ENCODE data around the gene ABCA8. TPM values are rescaled to one million over a fixed set of nuclear protein-coding genes. Genes with fewer than 3 reads are reported as not detected.
"Not testable (repeated sequence)": the region's sequence is repeated elsewhere in the genome, so short reads cannot be mapped to it uniquely, and the experiment has no call there.

ABCA8 gene
- total RNA-seq, 1 donor from 2014 or later, result not detected

DNA sequence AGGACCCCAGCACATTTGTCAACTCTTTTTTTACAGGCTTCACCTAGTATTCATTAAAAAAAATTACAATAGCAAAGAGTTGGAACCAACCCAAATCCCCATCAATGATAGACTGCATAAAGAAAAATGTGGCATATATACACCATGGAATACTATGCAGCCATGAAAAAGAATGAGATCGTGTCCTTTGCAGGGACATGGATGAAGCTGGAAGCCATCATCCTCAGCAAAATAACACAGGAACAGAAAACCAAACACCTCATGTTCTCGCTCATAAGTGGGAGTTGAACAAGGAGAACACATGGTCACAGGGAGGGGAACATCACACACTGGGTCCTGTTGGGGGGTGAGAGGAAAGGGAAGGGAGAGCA lies 11.4 kb downstream of the ABCA8 start:
- intact Hi-C loops (cut with micrococcal nuclease), result not testable (repeated sequence)

DNA sequence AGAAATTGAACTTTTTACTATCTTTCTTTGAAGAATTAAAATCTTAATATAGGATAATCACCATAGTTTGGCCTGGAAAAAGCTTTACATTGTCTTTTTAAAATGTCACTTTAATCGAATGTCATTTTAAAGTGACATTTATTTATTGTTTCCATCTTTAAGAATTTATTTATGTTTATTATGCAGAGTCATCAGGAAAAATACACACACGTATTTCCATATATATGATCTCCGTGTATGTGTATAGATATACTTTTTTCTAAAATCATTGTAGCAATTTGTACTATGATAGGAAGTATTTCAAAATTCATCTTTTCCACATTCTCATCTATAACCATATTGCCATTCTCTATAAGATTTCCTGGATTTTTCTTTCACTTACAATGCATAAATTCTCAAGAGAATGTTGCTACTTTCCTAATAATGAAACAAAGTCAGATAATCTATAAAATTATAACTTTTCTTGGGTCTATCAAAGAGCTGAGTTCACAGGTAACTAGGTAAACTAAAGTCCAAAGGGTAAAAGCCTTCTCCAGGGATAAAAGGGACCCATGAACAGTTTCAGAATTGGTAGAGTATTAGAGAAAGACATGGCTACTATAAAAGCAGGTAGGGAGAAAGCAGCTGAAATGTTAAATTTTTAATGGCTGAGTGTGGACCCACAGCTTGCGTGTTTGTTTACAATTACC lies 11.9 kb downstream of the ABCA8 start:
- intact Hi-C loops (cut with micrococcal nuclease), result no loop called here

DNA sequence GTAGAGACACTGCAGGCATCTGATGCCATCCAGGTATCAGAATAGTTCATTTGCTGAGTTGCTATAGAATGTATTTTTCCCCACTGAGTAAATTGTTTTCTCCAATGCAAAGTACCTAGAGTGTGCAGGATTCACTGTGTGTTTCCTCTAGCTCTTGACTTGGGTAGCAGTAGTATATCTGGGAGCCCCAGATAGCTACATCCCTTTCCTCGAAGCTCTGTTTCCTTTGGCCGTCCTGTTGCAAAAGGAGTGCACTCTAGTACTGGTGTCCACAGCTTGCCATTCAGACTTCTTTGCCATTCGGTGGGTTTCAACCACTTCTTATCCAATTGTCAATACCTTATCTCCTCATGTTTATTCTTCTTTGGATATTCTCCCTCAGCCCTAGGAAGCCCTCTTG lies 12.8 kb downstream of the ABCA8 start:
- intact Hi-C loops (cut with micrococcal nuclease), result no loop called here

DNA sequence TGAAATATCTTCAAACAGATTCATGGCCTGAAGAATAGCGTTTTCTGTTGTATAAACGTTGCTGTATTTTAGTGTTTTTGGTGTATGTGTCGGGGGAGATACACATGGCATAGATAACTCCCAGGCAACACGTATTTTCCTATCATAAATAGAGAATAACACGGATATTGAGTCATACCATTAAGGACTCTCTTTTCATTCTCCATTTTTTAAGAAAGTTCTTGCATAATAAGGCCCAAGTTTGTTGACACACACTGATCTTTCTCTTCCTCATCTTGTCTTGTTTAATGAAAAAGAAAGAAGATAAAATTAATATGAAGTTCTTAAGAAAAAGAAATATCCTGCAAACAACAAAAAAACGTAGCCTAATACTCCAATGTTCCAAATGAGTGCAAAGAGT lies 13.4 kb downstream of the ABCA8 start:
- intact Hi-C loops (cut with micrococcal nuclease), result no loop called here

DNA sequence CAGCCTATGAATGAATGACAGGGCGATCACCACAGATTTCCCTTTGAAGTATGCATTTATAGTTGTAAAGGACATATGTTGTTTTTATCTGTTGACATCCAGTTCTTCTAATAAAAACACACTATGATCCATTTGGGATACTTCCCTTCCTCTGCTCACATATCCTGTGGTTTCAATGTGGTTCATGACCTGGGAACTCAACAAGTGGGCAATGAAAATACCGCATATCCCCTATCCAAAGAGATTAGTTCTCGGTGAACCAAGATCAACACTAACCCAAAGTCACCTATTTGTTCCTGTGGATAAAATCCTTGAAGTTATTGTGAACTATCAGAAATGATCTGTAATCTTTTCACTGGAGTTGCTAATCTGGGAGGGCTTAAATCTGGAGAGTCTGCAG lies 16.0 kb downstream of the ABCA8 start:
- intact Hi-C loops (cut with micrococcal nuclease), result no loop called here

DNA sequence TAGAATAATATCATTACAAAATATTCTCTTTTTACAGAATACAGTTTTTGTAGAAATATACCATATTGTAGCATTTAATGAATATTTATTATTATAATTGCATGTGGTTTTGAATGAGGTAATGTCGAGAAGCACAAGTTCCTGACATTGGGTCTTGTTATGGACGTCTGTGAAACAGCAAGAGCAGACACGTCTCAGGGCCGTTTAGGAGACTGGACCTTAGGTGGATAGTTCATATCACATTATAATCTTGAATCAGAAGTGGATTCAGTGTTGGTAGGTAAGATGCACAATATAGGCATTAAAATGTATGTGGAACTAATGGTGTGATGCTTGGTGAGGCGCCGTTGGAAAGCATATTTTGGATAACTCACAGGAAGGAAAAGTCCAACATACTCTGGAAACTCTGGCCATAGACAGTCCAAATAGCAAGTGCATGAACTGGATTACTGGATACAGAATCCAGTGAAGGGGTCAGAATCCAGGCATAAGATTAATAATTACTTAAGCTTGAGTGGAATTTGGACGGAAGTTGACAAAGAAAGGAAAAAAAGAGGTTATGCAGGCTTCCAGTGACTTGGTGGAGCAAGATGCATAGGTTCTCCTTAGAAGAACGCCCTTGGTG lies 17.2 kb downstream of the ABCA8 start:
- intact Hi-C loops (cut with micrococcal nuclease), result no loop called here

DNA sequence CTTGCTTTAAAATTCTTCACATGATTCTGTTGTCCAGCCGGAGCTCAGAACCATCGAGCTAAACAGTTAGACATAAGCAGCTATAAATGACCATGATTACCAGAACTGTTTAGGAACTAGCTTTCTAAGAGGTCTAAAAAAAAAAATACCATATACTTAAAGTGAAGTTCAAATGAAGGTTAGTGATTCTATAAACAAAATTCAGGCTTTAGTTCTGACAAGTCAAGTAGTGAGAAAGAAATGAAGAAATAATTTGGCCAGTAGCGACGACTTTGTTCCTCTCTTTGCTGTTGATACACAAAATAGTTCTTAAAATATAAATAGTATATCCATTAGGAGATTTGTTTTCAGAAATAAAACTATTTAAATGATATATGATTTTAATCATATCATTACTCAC lies 27.7 kb downstream of the ABCA8 start:
- intact Hi-C loops (cut with micrococcal nuclease), result no loop called here

DNA sequence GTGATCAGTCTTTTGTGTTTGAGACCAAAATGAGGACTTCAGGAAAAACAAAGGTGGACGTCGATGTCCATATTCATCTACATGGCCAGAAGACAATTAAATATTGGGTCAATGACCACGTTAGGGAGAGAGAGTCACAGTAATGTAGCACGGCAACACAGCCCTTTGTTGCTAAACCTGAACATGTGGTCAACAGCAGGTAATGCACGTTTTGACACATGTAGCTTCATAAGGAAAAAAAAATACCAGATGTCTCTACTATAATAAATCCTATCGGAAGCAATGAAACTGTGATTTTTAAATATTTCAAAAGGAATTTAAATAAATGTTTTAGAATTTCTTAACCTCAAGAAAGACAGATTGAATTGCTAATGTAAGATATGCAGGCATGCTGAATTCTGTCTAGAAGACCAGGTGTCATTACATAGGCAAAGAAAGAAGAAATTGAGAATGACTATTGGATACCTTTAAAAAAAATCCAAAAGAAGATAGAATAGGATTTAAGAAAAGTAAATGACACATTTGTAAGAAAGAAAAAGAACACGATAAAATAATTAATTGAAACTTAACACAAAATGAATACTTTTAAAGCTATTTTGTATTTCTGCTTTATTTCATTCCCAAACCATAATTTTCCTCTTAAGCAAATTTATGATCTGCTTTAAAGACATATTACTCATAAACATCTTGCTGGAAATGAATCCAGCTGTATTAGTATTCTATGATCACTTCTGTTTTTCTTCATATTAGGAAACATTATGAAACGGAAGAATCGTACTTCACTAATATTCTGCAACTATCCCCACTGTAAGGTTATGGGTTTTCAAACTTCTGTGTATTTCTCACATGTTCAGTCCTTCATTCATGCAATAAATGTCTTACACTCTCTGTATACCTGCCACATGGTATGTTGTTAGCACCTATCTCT lies 30.1 kb downstream of the ABCA8 start:
- intact Hi-C loops (cut with micrococcal nuclease), result no loop called here

DNA sequence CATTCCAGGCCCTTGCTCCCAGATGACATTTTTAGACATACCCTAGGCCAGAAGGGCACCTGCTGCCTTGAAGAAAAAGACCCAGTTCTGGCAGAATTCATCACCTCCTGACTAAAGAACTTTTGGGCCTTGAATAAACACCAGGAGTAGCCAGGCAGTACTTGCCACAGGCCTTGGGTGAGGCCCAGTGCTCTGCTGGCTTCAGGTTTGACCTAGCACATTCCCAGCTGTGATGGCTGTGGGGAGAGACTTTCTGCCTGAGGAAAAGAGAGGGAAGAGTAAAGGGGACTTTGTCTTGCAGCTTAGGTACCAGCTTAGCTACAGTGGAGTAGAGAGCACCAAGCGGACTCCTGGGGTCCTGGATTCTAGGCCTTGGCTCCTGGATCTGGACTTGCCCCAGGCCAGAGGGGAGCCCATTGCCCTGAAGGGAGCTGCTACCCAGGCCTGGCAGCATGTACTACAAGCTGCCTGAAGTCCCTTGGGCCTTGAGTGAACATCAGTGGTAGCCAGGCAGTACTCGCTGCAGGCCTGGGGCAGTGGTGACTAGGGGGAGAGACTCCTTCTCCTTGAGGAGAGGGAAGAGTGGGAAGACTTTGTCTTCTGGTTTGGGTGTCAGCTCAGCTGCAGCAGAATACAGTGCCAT lies 44.3 kb downstream of the ABCA8 start:
- intact Hi-C loops (cut with micrococcal nuclease), result no loop called here

DNA sequence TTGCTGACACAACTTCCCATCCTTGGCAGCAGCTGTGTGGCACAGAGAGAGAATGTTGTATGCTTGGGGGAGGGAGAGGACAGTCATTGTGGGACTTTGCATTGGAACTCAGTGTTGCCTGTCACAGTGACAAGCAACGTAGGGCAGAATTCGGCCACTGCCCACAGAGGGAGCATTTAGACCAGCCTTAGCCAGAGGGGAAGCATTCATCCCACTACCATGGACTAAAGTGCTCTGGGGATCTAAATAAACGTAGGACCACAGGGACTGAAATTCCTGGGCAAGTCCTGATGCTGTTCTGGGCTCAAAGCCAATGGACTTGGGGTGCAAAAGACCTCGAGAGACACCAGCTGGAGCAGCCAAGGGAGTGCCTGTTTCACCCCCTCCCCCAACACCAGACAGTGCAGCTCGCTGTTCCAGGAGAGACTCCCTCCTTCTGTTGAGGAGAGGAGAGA lies 44.9 kb downstream of the ABCA8 start:
- intact Hi-C loops (cut with micrococcal nuclease), result no loop called here

DNA sequence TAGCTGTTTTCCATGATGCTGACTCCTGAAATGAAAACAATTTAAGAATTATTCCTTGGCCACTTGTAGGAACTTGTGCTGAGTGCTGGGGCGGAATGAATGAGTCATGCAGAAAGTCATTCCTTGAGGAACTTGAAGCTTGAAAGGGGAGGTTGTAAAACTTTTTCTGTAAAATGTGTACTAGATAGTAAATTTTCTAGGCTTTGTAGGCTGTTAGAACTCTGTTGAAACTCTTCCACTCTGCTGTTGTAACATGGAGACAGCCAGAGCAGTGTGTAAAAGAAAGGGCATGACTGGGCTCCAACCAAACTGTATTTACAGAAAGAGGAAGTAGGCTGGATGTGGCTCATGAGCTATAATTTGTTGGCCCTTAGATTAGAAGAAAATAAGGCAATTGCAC lies 46.1 kb downstream of the ABCA8 start:
- intact Hi-C loops (cut with micrococcal nuclease), result no loop called here

DNA sequence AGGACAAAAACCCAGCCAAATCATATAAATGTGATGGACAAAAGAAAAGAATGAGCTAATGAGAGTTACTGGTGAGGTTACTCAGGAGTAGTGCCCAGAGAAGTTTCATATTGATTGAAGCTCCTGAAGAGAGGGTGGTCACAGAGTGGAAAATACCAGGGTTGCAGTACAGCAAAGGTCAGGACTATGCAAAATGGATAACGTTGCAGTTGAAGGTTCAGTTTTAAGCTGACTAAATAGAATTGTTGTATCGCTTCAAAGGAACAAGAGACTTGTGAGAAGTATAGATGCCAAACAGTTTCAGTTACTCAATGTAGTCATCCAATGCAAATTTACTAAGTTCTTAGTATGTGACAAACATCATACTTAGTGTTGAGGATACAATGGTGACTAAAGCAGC lies 47.1 kb downstream of the ABCA8 start:
- intact Hi-C loops (cut with micrococcal nuclease), result no loop called here

DNA sequence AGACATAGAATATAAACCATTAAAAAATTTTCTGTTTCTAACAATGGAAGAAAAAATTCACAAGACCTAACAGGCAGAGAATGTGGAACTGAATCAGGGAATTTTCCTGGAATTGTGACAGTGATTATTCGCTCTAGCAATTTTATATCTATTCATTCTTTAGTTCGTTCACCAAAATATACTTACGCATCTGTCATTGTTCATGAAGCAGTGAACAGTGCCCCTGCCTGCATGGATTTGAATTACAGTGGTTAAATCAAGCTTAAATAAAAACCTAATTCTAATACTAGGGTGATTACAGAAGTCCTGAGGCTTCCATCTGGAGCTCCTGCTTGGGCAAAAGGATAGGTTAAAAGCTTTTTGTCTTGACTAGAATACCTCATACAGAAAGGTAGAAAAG lies 48.6 kb downstream of the ABCA8 start:
- intact Hi-C loops (cut with micrococcal nuclease), result no loop called here

DNA sequence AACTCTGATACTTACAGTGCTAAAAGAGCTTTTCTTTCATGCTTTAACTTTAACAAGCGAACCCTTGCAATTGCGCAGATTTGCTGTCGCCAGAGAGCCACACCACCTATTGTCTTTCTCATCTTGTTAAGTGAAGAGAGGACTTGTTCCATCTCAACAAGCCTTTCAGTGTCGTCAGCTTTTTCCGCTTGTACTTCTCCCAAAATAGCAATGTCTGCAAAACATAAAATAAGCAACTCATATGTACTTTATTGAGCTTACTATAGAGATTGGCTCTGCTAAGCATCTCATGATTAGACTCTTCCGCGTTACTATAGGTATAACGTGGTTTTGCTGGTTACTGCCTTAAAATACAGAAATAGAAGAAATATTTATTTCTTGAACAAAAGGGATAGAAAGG lies 51.9 kb downstream of the ABCA8 start:
- intact Hi-C loops (cut with micrococcal nuclease), result no loop called here

DNA sequence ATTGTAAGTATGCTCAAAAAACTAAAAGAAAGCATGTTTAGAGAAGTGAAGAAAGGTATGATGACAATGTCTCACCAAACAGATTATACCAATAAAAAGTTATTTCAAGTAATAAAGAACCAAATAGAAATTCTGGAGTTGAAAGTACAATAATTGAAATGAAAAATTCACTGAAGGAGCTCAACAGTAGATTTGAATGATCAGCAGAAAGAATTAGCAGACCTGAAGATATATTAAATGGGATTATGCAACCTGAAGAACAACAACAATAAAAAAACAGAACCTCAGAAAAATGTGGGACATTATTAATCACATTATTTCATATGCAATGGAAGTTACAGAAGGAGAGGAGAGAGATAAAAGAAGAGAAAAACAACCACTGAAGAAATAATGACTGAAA lies 57.6 kb downstream of the ABCA8 start:
- intact Hi-C loops (cut with micrococcal nuclease), result no loop called here

DNA sequence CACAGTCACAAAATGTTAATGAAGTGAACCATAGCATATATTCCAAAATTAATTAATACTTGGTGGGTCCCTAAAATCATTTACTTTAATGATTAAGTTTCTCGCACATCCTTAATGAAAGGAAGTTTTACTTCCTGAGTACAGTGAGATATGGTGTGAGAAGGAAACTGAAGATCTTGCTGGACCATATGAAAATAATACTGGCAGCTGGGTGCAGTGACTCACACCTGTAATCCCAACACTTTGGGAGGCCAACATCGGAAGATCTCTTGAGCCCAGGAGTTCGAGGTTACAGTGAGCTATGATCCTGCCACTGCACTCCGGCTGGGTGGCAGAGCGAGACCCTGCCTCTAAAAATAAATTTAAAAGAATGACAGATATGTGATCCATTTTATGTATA lies 62.5 kb downstream of the ABCA8 start:
- intact Hi-C loops (cut with micrococcal nuclease), result no loop called here

DNA sequence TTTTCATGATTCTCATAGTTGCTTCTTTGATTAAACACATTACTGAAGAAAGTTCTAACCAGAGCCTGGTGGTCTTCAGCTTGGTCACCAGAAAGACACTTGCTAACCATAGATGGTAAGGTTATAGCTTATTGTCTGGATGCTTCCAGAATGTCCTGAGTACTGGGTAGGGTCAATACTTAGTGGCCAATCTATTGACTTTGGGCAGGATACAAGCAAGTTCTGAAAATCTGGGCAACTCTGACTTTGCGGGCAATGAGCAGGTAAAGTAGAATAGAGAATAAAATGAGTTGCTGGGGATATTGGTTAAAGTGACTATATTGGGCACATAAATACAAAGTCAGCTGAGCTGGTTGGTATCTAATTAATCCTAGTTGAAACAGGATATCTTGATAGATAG lies 63.0 kb downstream of the ABCA8 start:
- intact Hi-C loops (cut with micrococcal nuclease), result no loop called here

DNA sequence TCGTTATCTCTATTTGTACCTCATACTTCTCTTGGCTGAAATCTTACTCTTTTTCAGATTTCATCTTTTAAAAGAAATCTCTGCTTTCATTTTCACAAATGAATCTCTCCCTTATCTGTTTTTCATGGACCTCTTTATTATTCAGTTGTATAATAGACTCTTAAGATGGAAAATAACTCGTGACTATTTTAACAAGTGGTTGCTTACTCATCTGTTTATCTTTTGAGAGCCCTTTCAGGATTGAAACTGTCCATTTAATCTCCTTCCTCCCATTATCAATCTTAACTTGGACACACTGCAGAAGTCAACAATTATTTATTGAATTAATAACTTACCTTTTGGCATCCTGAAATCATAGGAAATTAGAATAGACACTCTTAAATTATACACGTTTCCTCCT lies 68.8 kb downstream of the ABCA8 start:
- intact Hi-C loops (cut with micrococcal nuclease), result no loop called here

DNA sequence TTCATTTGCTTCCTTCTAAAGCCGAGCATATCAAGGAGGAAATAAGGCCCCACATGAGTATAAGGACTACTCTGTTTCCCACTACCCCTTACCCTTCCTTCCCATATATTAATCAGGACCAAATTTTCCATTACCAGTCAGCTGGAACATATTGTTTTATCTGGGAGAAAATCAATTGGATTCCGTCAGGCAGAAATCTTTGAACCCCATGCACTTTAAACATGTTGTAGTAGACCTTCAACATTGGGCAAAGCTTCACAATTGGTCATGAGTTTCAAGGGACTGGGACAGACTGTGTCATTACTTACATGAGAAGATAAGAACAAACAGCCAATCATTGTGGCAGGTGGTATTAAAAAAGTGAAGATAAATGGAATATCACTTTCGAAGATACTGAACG lies 70.3 kb downstream of the ABCA8 start:
- intact Hi-C loops (cut with micrococcal nuclease), result no loop called here

DNA sequence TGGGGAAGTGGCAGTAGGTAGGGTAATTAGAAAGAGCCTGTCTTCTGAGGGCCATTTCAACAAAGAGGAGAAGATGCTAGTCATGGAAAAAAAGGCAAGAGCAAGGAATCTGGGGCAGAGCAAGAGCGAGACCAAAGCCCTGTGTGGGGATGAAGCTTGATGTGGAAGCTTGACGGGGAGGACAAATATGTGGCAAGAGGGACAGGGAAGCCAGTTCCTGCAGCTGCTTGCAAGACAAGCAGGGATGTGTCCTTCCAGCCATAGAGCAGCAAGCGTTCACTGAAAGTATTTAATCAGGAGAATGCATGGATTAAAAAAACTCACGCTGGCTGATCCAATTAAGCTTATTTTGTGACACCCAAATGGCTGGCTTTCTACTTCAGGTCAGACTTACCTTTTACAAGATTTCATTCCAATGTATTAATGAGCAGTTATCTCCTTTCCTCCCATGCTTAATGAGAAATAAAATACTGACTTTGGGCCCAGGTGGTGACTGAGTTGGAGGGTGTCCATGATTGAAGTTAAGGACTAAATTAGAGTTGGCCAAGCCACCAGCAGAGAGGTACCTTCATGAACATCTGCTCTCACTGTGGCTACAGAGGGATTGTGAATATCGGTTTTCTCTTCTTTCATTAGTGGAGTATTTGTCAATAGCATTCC lies 76.8 kb downstream of the ABCA8 start:
- intact Hi-C loops (cut with micrococcal nuclease), result no loop called here

DNA sequence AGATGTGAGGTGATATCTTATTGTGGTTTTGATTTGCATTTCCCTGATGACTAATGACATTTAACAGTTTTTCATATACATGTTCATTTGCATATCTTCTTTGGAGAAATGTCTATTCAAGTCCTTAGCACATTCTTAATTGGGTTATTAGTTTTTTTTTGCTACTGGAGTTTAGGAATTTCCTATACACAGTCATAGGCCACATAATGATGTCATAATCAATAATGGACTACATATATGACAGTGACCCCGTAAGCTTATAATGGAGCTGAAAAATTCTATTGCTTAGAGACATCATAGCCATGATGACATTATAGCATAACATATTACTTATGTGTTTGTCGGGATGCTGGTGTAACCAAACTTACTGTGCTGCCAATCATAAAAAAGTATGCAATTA lies 83.7 kb downstream of the ABCA8 start:
- intact Hi-C loops (cut with micrococcal nuclease), result no loop called here
